Prostate gland (tissue), 2 donors: Measurements from ENCODE around the gene ELAPOR1. TPM values are rescaled to one million over a fixed set of nuclear protein-coding genes. Genes with fewer than 3 reads are reported as not detected.
A peak's percentile ranks its signal among the peaks of the same experiment; 100 is the strongest.

Experiments used
- DNase-seq: peaks from one replicate; pipeline ENCODE4 v3.0.0-alpha.2; 2019; ENCODE audit warnings: low spot score
- H3K27ac ChIP-seq, 2 donors: fragments of 200-600 bp; sonication (generic); 2 replicates each; pipeline ENCODE4 v1.5.1; 2017 to 2019
- H3K27me3 ChIP-seq: fragments of 200-600 bp; sonication (generic); replicated peaks from 2 replicates; pipeline ENCODE4 v1.5.1; 2019; ENCODE audit not compliant: insufficient read depth
- H3K36me3 ChIP-seq, 2 donors: fragments of 200-600 bp; sonication (generic); 1 replicate in 1 of 2; 2 replicates in 1 of 2; pipeline versions ENCODE4 v1.5.1 to v1.8.1; 2017 to 2019
- H3K4me1 ChIP-seq: fragments of 200-600 bp; sonication (generic); replicated peaks from 2 replicates; pipeline ENCODE4 v1.5.1; 2019
- H3K4me3 ChIP-seq, 2 donors: fragments of 200-600 bp; sonication (generic); 2 replicates each; pipeline ENCODE4 v1.5.1; 2017 to 2019
- H3K9me3 ChIP-seq: fragments of 200-600 bp; sonication (generic); 2 replicates; pipeline ENCODE4 v1.5.1; 2017
- CTCF ChIP-seq, 4 experiments: fragments of 200-600 bp in 2 of 4; fragments of 450-650 bp in 2 of 4; sonication (generic) in 2 of 4; IDR thresholded peaks; 1 replicate in 3 of 4; 2 replicates in 1 of 4; pipeline ENCODE4 v1.5.1; 2016 to 2019; ENCODE audit warnings: antibody characterized with exemption in 4 of 4, mild to moderate bottlenecking in 2 of 4, moderate library complexity in 2 of 4
- POLR2A ChIP-seq: fragments of 450-650 bp; IDR thresholded peaks from one replicate; pipeline ENCODE4 v1.6.1; 2016; ENCODE audit warnings: antibody characterized with exemption, mild to moderate bottlenecking
- POLR2AphosphoS5 ChIP-seq: sonication (generic); formaldehyde crosslinking; IDR thresholded peaks from one replicate; pipeline ENCODE4 v1.6.1; 2017; ENCODE audit warnings: antibody characterized with exemption
- WGBS: methylation state at CpG from one replicate; pipeline ENCODE4 v1.1.5; 2018; 5-methylcytosine and 5-hydroxymethylcytosine counted together
- intact Hi-C: fragments of 100-400 bp; cut with DNase I; formaldehyde crosslinking; loops from one replicate; pipeline ENCODE4 v1.14.2; 2022
- total RNA-seq, 2 donors: library from RNA; depleted of rRNA; stranded (reverse); fragments of >200 nt; gene quantifications; one replicate each; pipeline ENCODE4 v1.1.0, GENCODE V29; 2016

Gene ELAPOR1
- total RNA-seq, 2 donors from 2014 or later, result 102 to 621 TPM

- Histone ChIP-seq H3K27ac (peak within 1 kb of the TSS; percentile 83 to 89), H3K4me1 (no peaks in the 10 kb centered on the region), H3K4me3 (peak within 1 kb of the TSS; percentile 55 to 72), H3K27me3 (no peaks in the 10 kb centered on the region), H3K9me3 (no peaks in the 10 kb centered on the region), H3K36me3 (no peaks in the 10 kb centered on the region)
- DNase-seq, result peak; percentile 88
- TF ChIP-seq POLR2A (peak; percentile 82), CTCF (IDR thresholded peaks at IDR 0.05) (peak in 3 of 4 experiments; percentile 26 to 68 (median 61)), POLR2AphosphoS5 (peak; percentile 99)
- intact Hi-C loops, result no loop called here
- 5% methylated on average over 39 of the region's 39 CpGs for WGBS
These were observed 38.1 kb upstream of the ELAPOR1 start, which contains the start of gene TAF13 for GRCh38 chr1:109075531-109076490. Gene TAF13, minus strand, starts transcription at chr1:109076003. Its CDS starts 56 bp downstream, at chr1:109075947.

GRCh38 chr1:109078317-109078716, 35.6 kb upstream of the ELAPOR1 start:
- no peak for DNase-seq
- Histone ChIP-seq H3K4me1 (no peaks in the 10 kb centered on the region), H3K9me3 (no peaks in the 10 kb centered on the region), H3K27me3 (no peaks in the 10 kb centered on the region), H3K36me3 (no peaks in the 10 kb centered on the region), H3K27ac (no peak overlapping the region), H3K4me3 (no peak overlapping the region)
- intact Hi-C loops, result no loop called here
- 95% methylated on average over 1 of the region's 1 CpG for WGBS
- TF ChIP-seq CTCF (IDR thresholded peaks at IDR 0.05) (no peak), POLR2AphosphoS5 (no peak), POLR2A (no peak)

GRCh38 chr1:109079240-109079622, 34.7 kb upstream of the ELAPOR1 start:
- Histone ChIP-seq H3K27ac (peak overlapping the region in 1 of 2 donors; percentile 42), H3K27me3 (no peaks in the 10 kb centered on the region), H3K4me1 (no peaks in the 10 kb centered on the region), H3K4me3 (no peak overlapping the region), H3K36me3 (no peaks in the 10 kb centered on the region), H3K9me3 (no peaks in the 10 kb centered on the region)
- DNase-seq, result no peak
- intact Hi-C loops, result no loop called here
- TF ChIP-seq CTCF (IDR thresholded peaks at IDR 0.05), result no peak
- no peak for TF ChIP-seq POLR2A
- TF ChIP-seq POLR2AphosphoS5, result no peak
- WGBS, result 95% methylated on average over 2 of the region's 2 CpGs

- H3K27ac ChIP-seq, result peak overlapping the region in 1 of 2 donors; percentile 42
- no peak for DNase-seq
- no peaks in the 10 kb centered on the region for H3K4me1 ChIP-seq
- intact Hi-C loops, result no loop called here
- H3K27me3 ChIP-seq, result no peaks in the 10 kb centered on the region
- H3K36me3 ChIP-seq, result no peaks in the 10 kb centered on the region
- 83% methylated on average over 5 of the region's 5 CpGs for WGBS
- TF ChIP-seq POLR2AphosphoS5, result no peak
- TF ChIP-seq CTCF (IDR thresholded peaks at IDR 0.05), result no peak
- TF ChIP-seq POLR2A, result no peak
- no peak overlapping the region for H3K4me3 ChIP-seq
- H3K9me3 ChIP-seq, result no peaks in the 10 kb centered on the region
These were observed 33.4 kb upstream of the ELAPOR1 start for GRCh38 chr1:109080441-109081082.
